Lung (tissue), 12 donors: ENCODE data around the gene MBL2. TPM values are rescaled to one million over a fixed set of nuclear protein-coding genes. Genes with fewer than 3 reads are reported as not detected.
A peak's percentile ranks its signal among the peaks of the same experiment; 100 is the strongest.

ENCODE experiments used
- ATAC-seq: fragments of 200-7000 bp; cut with Tn5 transposase; one replicate; pipeline ENCODE4 v1.9.1; 2020; ENCODE audit warnings: moderate number of reproducible peaks; ENCODE audit not compliant: insufficient read depth, low FRiP score
- DNase-seq, 3 donors: peaks; one replicate each; pipeline ENCODE4 v3.0.0-alpha.2; 2013 to 2017
- H3K27ac ChIP-seq, 2 donors: one replicate each; pipeline ENCODE4 v1.5.1; 2013; ENCODE audit warnings: mild to moderate bottlenecking in 2 of 2, moderate library complexity in 2 of 2, control low read depth in 1 of 2, inconsistent platforms in 1 of 2, low read depth in 1 of 2, low read length in 1 of 2
- H3K27me3 ChIP-seq, 3 donors: one replicate each; pipeline ENCODE4 v1.5.1; 2013; ENCODE audit warnings: low read length in 2 of 3; ENCODE audit not compliant: control insufficient read depth in 3 of 3, insufficient read depth in 3 of 3
- H3K36me3 ChIP-seq, 4 donors: one replicate each; pipeline ENCODE4 v1.5.1; 2013; ENCODE audit warnings: low read length in 4 of 4, mild to moderate bottlenecking in 1 of 4, moderate library complexity in 1 of 4; ENCODE audit not compliant: control insufficient read depth in 4 of 4, insufficient read depth in 4 of 4
- H3K4me1 ChIP-seq, 5 donors: one replicate each; pipeline ENCODE4 v1.5.1; 2013; ENCODE audit warnings: low read length in 5 of 5, mild to moderate bottlenecking in 2 of 5, moderate library complexity in 1 of 5; ENCODE audit not compliant: control insufficient read depth in 5 of 5, insufficient read depth in 5 of 5
- H3K4me3 ChIP-seq: one replicate; pipeline ENCODE4 v1.5.1; 2013; ENCODE audit warnings: mild to moderate bottlenecking, control low read depth, moderate library complexity
- H3K9ac ChIP-seq, 2 donors: one replicate each; pipeline ENCODE4 v1.5.1; 2013; ENCODE audit warnings: low read length in 2 of 2, control low read depth in 1 of 2; ENCODE audit not compliant: insufficient read depth in 1 of 2
- H3K9me3 ChIP-seq, 4 donors: one replicate each; pipeline ENCODE4 v1.5.1; 2013; ENCODE audit warnings: low read length in 3 of 4, mild to moderate bottlenecking in 1 of 4, moderate library complexity in 1 of 4; ENCODE audit not compliant: control insufficient read depth in 4 of 4, insufficient read depth in 3 of 4
- CTCF ChIP-seq: IDR thresholded peaks from 2 replicates; pipeline ENCODE4 v1.5.1; 2012; ENCODE audit warnings: mild to moderate bottlenecking; ENCODE audit errors: control extremely low read depth, extremely low read depth
- WGBS, 2 donors: extraction: QIAGEN DNeasy Blood & Tissue Kit; methylation state at CpG; one replicate each; pipeline ENCODE4 v1.1.7; 2013; 5-methylcytosine and 5-hydroxymethylcytosine counted together
- polyA plus RNA-seq, 2 donors: library from polyadenylated mRNA; stranded (reverse); fragments of 200-250 nt; gene quantifications; one replicate each; pipeline ENCODE4 v1.2.1, GENCODE V29; 2013
- total RNA-seq, 2 donors: library from RNA; depleted of rRNA in 1 of 2; stranded (reverse); fragments of >200 nt in 1 of 2; gene quantifications; one replicate each; pipeline ENCODE4 v1.2.1, GENCODE V29; 2014 to 2021
- donor health status: control.
- donor health status: control.
- donor health status: Bipolar disorder and iron deficiency.
- donor health status: healthy.
- donor health status: DM: yes; HTN: yes; CAD: no.

MBL2 gene
- total and polyA plus RNA-seq, 4 donors = 0.06 TPM; not detected in 3

- H3K27me3 ChIP-seq = no peaks in the 10 kb centered on the region
- no peak overlapping the region for H3K27ac ChIP-seq
- no peak for DNase-seq
- H3K9me3 ChIP-seq = no peaks in the 10 kb centered on the region
- no peak for ATAC-seq
- no peak for TF ChIP-seq CTCF
- no peak overlapping the region for H3K4me3 ChIP-seq
- no peaks in the 10 kb centered on the region for H3K4me1 ChIP-seq
- H3K9ac ChIP-seq = no peak overlapping the region
- 56 to 61% methylated on average over 3 of the region's 3 CpGs for WGBS, 2 donors
- no peaks in the 10 kb centered on the region for H3K36me3 ChIP-seq
Observed at GRCh38 chr10:52768001-52768532, 4.5 kb downstream of the MBL2 start.

GRCh38 chr10:52762088-52762487 is 10.5 kb downstream of the MBL2 start:
- Histone ChIP-seq H3K36me3 (no peaks in the 10 kb centered on the region), H3K27ac (no peak overlapping the region), H3K27me3 (no peaks in the 10 kb centered on the region), H3K9me3 (peaks cover 0 to 2% (median 0%) of the 10 kb centered on the region in 4 donors), H3K9ac (no peak overlapping the region), H3K4me3 (no peak overlapping the region), H3K4me1 (peaks cover 0 to 21% (median 0%) of the 10 kb centered on the region in 5 donors)
- ATAC-seq = no peak
- TF ChIP-seq CTCF = no peak
- DNase-seq = no peak
- 92 to 93% methylated on average over 5 of the region's 5 CpGs for WGBS, 2 donors

GRCh38 chr10:52759154-52759553 is 13.4 kb downstream of the MBL2 start:
- no peak overlapping the region for H3K27ac ChIP-seq
- 27 to 32% methylated on average over 3 of the region's 3 CpGs for whole genome bisulfite sequencing, 2 donors
- no peak for TF ChIP-seq CTCF
- peaks cover 0 to 21% (median 2%) of the 10 kb centered on the region in 5 donors for H3K4me1 ChIP-seq
- H3K27me3 ChIP-seq = no peaks in the 10 kb centered on the region
- no peak overlapping the region for H3K4me3 ChIP-seq
- no peaks in the 10 kb centered on the region for H3K36me3 ChIP-seq
- H3K9me3 ChIP-seq = peaks cover 0 to 2% (median 0%) of the 10 kb centered on the region in 4 donors
- no peak overlapping the region for H3K9ac ChIP-seq
- DNase-seq (peak in 2 of 3 donors; percentile 27 to 58), ATAC-seq (no peak)

GRCh38 chr10:52758406-52758805 is 14.2 kb downstream of the MBL2 start:
- Histone ChIP-seq H3K4me3 (no peak overlapping the region), H3K9ac (no peak overlapping the region), H3K36me3 (no peaks in the 10 kb centered on the region), H3K9me3 (peaks cover 0 to 2% (median 0%) of the 10 kb centered on the region in 4 donors), H3K27me3 (no peaks in the 10 kb centered on the region), H3K4me1 (peaks cover 0 to 21% (median 2%) of the 10 kb centered on the region in 5 donors), H3K27ac (no peak overlapping the region)
- DNase-seq = no peak
- no peak for TF ChIP-seq CTCF
- ATAC-seq = no peak
- WGBS, 2 donors = 87 to 94% methylated on average over 2 of the region's 2 CpGs
